NCI-H82 treated with DMSO at 0.1 percent for 48 hours (cell line): Measurements from ENCODE around the gene PIM3.

ENCODE experiments used
- DNase-seq: peaks from one replicate; lab custom pipeline; 2025; ENCODE audit not compliant: unreplicated experiment; lab: John Stamatoyannopoulos, UW

Gene PIM3

GRCh38 chr22:49966041-49966773 is 5.6 kb downstream of the PIM3 start:
- no peak for DNase-seq

- DNase-seq, result no peak
Observed at GRCh38 chr22:49966774-49967705, 6.5 kb downstream of the PIM3 start.

DNA sequence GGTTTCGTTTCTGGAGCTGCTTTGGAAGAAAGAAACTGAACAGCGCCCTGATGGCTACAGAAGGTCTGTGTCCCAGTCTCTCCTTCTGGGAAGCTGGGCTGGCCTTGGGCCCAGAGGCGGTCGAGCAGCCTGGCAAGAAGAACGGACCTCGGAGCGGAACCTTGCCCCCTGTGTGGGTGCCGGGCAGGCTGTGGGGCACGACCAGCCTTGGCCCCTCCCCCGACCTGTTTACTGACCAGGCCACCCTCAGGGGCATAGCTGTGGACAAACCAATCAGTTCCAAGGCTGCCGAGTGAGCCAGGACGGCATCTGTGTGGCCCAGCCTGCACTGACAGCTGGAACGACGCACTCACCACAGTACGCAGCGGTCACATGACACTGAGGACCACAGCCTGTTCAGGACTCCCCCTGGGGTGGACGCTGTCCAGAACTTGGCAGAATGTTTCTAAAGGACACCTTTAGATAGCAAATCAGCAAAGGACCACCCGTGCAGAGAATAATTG is 7.2 kb downstream of the PIM3 start:
- DNase-seq, result no peak

DNA sequence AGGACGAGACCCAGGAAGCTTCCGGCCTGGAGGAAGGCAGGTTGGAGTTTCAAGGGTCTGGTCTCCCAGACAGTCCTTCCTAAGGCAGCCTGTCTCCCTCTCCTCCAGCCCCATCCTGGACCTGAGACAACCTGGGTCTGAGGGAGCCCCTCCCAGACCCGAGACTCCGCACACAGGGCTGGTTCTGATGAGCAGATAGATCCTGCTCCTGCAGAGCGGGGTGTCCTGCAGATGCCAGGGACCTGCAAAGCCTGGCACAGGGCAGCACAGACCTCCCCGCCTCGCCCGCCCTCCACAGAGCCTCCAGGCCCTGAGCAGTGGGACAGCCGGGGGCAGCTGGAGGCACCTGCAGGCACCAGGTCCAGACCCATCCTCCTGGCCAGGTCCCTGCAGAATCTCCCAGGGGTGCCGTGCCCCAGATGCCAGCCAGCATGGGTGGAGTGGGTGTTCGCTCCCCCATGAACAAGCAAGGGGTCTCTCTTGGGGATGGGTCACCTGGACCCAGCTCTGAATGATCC is 7.8 kb downstream of the PIM3 start:
- no peak for DNase-seq

GRCh38 chr22:49968831-49969661 is 8.5 kb downstream of the PIM3 start:
- no peak for DNase-seq

DNA sequence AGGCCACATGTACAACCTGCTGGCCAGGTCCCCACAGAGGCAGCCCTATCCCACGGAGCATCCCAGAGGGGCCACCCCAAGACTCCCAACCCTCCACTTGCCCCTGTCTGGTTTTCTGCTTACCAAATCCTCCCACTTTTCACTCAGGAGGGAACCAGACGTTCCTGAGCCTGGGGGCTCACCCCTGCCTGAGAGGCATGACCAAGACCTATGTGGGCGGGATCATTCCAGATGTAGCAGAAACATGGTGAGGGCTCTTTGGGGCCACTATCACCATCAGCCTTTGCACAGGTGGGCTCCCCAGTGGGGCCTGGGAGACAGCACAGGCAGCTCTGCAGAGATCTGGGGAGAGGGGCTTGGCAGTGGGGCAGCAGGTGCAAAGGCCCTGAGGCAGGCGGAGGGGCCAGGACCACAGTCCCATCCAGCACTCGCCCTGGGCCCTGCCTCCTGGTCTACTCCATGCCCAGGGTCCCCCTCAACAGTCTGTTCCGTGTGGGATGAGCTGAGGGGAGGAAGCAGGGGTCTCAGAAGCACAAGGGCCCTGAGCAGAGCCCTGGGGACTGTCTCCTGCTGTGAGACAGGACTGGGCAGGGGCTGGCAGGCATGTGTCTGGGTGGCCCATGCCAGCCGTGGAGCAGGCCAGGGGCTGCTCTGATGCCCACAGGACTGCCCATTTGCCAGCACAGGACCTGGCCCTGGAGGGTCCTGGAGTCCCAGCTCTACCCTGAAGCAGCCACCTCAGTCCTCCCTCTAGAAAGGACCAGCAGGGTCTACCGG is 9.4 kb downstream of the PIM3 start:
- DNase-seq, result no peak

DNA sequence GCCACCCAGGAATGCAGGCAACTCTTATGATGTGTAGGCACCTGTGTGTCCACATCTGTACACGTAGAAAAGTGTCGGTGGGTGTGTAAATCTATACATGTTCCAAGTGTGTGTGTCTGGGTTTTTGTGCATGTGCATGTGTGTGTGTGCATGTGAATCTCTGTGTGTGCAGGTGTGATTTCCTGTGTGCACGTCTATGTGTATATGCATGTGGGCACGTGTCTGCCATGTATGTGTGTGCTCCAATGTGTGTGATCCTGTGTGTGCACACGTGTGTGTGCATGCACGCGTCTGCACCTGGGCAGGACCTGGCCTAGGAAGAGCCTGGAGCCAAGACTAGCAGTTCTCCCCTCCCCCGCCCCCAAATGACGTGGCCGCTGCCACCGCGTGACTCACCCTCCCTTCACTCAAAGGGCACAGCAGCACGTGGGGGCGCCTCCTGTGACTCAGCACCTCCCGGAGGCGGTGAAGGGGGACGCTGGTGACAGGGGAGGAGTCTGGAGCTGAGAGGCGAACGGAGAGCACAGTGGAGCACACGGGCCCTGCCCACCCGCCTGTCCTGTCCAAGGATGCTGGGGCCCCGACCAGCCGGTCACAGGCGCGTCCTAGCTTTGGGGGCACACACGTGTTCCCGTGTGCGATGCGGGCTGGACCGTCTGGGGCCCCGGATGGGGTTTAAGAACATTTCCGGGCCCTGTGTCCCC is 10.1 kb downstream of the PIM3 start:
- DNase-seq, result no peak

- no peak for DNase-seq
Observed at GRCh38 chr22:49971232-49972162, 10.9 kb downstream of the PIM3 start.

GRCh38 chr22:49972163-49973017 is 11.8 kb downstream of the PIM3 start:
- no peak for DNase-seq

- DNase-seq, result no peak
Observed at GRCh38 chr22:49973018-49973961, 12.7 kb downstream of the PIM3 start.

- DNase-seq, result no peak
Observed at GRCh38 chr22:49975543-49976389, 15.2 kb downstream of the PIM3 start.

DNA sequence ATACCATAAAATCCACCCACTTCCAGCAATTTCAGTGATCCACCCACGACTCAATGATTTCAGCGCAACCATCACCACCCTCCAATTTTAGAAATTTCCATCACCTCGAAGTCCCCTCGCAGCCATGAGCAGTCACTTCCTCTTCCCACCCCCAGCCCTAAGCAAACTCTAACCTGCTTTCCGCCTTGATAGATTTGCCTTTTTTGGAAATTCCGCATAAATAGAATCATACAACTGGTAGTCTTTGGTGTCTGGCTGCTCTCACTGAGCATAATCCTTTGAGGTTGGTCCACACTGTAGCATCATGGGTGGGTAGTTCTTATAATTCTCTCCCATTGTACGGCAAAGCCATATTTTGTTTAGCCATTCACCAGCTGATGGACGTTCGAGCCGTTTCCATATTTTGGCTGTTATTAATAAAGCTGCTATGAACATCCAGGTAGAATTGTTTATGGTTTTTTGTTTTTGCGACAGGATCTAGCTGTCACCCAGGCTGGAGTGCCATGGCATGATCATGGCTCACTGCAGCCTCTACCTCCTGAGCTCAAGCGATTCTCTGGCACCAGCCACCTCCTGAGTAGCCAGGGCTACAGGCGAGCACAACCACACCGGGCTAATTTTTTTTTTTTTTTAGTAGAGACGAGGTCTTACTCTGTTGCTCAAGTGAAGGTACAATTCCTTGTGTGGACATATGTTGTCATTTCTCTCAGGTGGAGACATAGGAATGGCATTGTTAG is 16.0 kb downstream of the PIM3 start:
- no peak for DNase-seq

GRCh38 chr22:49977578-49977977 is 17.0 kb downstream of the PIM3 start:
- DNase-seq, result no peak

DNA sequence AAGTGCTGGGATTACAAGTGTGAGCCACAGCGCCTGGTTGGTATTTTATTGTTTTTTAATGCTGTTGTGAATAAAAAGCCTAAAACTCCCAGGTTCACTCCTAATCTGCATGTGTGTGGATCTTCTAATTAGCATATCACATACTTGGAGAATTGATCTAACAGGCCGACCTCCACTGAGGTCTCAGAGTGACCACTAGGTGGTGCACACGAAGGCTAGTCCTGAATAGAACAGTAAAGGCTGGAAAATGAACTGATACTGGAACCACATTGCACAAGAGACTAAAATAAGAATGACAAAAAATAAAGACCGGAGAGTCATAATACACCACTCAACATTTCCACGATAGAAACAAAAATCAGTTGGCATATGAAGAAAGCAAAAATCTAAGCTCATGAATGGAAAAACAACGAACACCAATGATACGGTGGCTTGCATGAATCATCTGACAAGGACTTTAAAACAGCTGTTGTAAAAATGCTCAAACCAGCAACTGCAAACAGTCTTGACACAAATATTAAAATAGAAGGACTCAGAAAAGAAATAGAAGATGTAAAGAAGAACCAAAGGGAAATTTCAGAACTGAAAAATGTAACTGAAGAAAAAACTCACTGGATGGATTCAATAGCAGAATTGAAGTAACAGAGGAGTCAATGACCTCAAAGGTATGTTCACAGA is 19.2 kb downstream of the PIM3 start:
- DNase-seq, result no peak
